ENCODE results near the gene NAXE. TPM values are rescaled to one million over a fixed set of nuclear protein-coding genes. Genes with fewer than 3 reads are reported as not detected.

The NAXE gene
- total and polyA plus RNA-seq, 2 of the 13 experiments (the other 11 are each of a cell fraction or from before 2014, with no cell fraction given): 39.4 to 59.4 TPM

- TF ChIP-seq HNF1B (CRISPR knock-in tag; IDR thresholded peaks at IDR 0.05) (peak; percentile 61), ZNF512 (CRISPR knock-in tag; IDR thresholded peaks at IDR 0.05) (no peak), NPAS2 (CRISPR knock-in tag; IDR thresholded peaks at IDR 0.05; ENCODE audit: borderline replicate concordance) (no peak), PAF1 (CRISPR knock-in tag; IDR thresholded peaks at IDR 0.05) (no peak), REL (CRISPR knock-in tag; conservative IDR thresholded peaks at IDR 0.05) (peak; percentile 85), ZNF746 (CRISPR knock-in tag; IDR thresholded peaks at IDR 0.05) (no peak), ZNF546 (CRISPR knock-in tag; conservative IDR thresholded peaks at IDR 0.05) (no peak), ZBTB38 (CRISPR knock-in tag; IDR thresholded peaks at IDR 0.05) (no peak; the same call in 1 of the 2 replicates), ZNF572 (CRISPR knock-in tag; IDR thresholded peaks at IDR 0.05) (no peak; the same call in 1 of the 2 replicates), ZNF441 (CRISPR knock-in tag; IDR thresholded peaks at IDR 0.05; ENCODE audit: borderline replicate concordance) (no peak), IRF9 (CRISPR knock-in tag; IDR thresholded peaks at IDR 0.05; ENCODE audit: borderline replicate concordance) (0 out of 2 replicates have a peak, but pooled peaks have one; percentile 34), ZBTB40 (IDR thresholded peaks at IDR 0.05) (peak; percentile 23; the same call in 1 of the 2 replicates), ZBTB40 (CRISPR knock-in tag; IDR thresholded peaks at IDR 0.05) (peak; percentile 36; the same call in 1 of the 2 replicates), FOSL1 (CRISPR knock-in tag; IDR thresholded peaks at IDR 0.05; ENCODE audit: borderline replicate concordance) (no peak), ZSCAN25 (CRISPR knock-in tag; IDR thresholded peaks at IDR 0.05) (no peak), MAFF (IDR thresholded peaks at IDR 0.05; ENCODE audit: low read depth, low read length) (no peak)
Observed at GRCh38 chr1:156571919-156572662, 19.5 kb upstream of the NAXE start, which contains the start of gene IQGAP3 (continued).

All from HepG2 (cell line).